H7 (cell line): ENCODE measurements around the gene FANCD2. TPM values are rescaled to one million over a fixed set of nuclear protein-coding genes. Genes with fewer than 3 reads are reported as not detected.
"Not testable (repeated sequence)": the region's sequence is repeated elsewhere in the genome, so short reads cannot be mapped to it uniquely, and the experiment has no call there.

Experiments used
- DNase-seq: peaks from one replicate; pipeline ENCODE4 v3.0.0; 2012
- H3K27me3 ChIP-seq: 2 replicates; pipeline ENCODE4 v1.6.0; 2011; ENCODE audit warnings: mild to moderate bottlenecking, low read length; ENCODE audit not compliant: control insufficient read depth, insufficient read depth
- H3K36me3 ChIP-seq: replicated peaks from 2 replicates; pipeline ENCODE4 v1.5.1; 2011; ENCODE audit warnings: low read length; ENCODE audit not compliant: control insufficient read depth, insufficient read depth
- H3K4me3 ChIP-seq: 2 replicates; pipeline ENCODE4 v1.5.1; 2011; ENCODE audit warnings: low read depth, mild to moderate bottlenecking, control low read depth, low read length, moderate library complexity; ENCODE audit not compliant: insufficient read depth
- total RNA-seq: library from RNA; depleted of rRNA; stranded (reverse); fragments of >200 nt; shearing (Covaris generic); gene quantifications from 2 replicates; pipeline ENCODE4 v1.2.3, GENCODE V29; 2014

Gene FANCD2
- total RNA-seq, 1 experiment from 2014 or later = 67.7 TPM

DNA sequence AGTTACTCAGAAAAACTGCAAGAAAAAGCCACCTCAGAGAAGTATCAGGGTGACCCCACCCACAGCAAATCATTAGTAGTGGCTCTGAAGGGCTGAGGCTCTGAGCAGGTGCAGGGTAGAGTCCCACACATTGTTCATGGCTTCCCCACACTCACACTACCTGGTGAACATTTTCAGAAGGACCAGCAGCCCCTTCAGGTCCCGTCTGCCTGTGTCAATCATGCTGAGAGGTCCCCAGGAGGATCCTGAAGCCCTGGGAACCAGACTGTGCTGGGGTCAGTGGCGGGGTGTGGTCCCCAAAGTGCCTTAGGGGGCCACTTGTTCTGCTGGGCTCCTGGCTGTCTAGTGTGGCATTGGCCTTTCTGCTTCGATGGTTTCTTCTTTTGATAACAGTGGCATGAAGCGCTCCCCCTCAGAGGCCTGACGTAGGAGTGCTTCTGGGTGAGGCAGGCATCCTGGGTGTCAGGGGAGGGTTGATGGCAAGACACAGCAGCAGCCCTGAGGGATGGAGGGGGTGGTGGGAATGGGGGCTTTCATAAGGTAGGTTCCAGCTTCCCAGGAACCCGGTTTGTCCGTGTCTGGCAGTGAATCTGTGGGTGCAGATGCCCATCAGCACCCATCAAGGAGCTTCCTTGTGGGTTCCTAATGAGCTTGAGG, 19.0 kb upstream of the FANCD2 start:
- no peak for DNase-seq
- H3K27me3 ChIP-seq = peaks cover 6% of the 10 kb centered on the region; the same call in 1 of the 2 replicates
- no peak overlapping the region for H3K4me3 ChIP-seq
- peaks cover 2% of the 10 kb centered on the region for H3K36me3 ChIP-seq

DNA sequence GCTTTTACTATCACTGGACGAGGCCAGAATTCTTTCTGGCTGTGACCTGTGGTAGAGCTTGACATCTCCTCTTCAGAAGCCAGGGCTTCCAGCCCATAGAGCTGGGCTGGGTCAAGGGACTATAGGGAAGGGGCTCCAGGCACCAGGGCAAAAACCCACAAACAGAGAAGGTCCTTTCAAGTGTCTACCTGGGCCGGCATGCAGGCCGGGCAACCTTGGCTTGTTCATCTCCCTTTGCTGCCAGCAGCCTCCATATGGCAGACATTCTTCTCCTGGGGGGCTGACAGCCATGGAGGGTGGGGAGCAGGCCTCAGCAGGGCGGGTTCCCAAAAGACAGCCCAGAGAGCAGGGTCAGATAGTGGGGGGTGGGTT, 18.0 kb upstream of the FANCD2 start:
- H3K4me3 ChIP-seq, H3K36me3 ChIP-seq, H3K27me3 ChIP-seq, DNase-seq: not testable (repeated sequence)

- peak overlapping the region; percentile 48 for H3K4me3 ChIP-seq
- peaks cover 6% of the 10 kb centered on the region; the same call in 1 of the 2 replicates for H3K27me3 ChIP-seq
- DNase-seq = peak; percentile 92
- H3K36me3 ChIP-seq = peaks cover under 1% of the 10 kb centered on the region; the same call in 1 of the 2 replicates
Observed at GRCh38 chr3:10008588-10009344, 17.5 kb upstream of the FANCD2 start.

GRCh38 chr3:10010421-10010877, 15.8 kb upstream of the FANCD2 start:
- peak overlapping the region; percentile 55 for H3K4me3 ChIP-seq
- no peaks in the 10 kb centered on the region for H3K36me3 ChIP-seq
- DNase-seq = no peak
- H3K27me3 ChIP-seq = peaks cover 6% of the 10 kb centered on the region; the same call in 1 of the 2 replicates

DNA sequence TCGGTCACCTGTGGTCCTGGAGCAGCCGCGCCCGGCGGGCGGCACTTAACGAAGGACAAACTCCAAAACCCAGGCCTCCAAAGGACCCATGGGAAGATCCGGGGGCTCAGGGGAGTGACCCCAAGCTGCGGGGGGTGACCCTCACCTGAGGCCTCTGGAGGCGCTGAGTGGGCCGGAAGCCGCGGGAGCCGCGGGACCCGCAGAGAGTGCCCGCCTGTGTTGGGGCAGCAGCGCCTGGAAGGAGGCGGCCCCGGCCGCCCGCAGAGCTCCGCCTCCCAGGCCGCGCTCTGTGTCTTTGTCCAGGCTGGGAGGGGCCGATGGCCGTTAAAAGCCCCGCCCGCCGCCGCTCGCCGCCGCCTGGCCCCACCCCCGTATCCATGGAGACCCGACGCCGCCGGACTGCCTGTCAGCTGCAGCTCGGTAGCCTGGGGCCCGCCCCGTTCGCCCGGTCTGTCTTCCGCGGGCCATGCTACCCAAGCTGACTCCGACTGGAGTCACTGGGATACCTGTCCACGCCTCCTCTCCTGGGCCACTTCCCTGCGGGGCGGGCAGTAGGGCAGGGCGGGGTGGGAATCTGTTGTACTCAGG, 15.3 kb upstream of the FANCD2 start:
- H3K36me3 ChIP-seq = no peaks in the 10 kb centered on the region
- H3K27me3 ChIP-seq = peaks cover 6% of the 10 kb centered on the region; the same call in 1 of the 2 replicates
- H3K4me3 ChIP-seq = peak overlapping the region; percentile 55
- DNase-seq = peak; percentile 98

DNA sequence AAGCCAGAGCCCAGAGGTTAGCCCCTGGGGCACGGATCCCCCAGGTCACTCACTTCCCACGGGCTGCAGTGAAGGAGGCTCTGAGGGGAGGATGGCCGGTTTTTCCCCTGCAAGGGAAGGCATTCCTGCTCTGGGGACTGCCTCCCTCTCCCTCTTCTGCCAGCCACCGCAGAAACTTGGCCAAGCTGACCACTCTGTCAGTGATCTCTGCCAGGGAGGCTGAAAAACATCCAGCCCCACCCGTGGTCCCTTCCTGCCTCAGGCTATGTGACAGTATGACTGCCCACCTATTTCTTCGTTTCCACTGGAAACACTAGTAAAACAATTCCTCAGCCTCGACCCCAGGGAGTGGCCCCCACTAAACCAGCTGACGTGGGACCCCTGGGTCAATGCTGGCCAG, 14.6 kb upstream of the FANCD2 start:
- Histone ChIP-seq H3K36me3 (no peaks in the 10 kb centered on the region), H3K4me3 (no peak overlapping the region), H3K27me3 (peaks cover 6% of the 10 kb centered on the region; the same call in 1 of the 2 replicates)
- DNase-seq = no peak

GRCh38 chr3:10012106-10012505, 14.1 kb upstream of the FANCD2 start:
- H3K4me3 ChIP-seq = no peak overlapping the region
- H3K36me3 ChIP-seq = no peaks in the 10 kb centered on the region

DNA sequence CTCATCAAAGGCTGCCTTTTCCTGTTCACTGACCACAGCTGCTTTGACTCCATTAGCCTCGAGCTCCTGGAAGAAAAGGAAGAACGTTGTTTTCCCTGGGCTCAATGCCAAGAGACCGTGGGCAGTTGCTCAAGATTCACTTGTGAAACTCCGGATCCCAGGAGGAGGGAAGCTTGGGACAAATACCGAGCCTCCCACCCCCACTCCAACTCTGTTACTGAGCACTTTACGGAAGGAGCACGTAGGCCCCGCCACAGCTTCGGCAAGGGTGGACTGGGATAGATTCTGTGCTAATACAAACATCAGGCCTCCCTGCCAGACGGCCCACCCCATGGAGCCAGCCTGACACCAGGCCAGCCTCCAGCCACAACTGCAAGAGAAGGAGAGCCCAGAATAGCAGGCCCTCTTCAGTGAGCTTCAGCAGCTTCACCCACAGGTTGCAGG, 10.8 kb upstream of the FANCD2 start:
- no peak for DNase-seq
- peaks cover 2% of the 10 kb centered on the region; the same call in 1 of the 2 replicates for H3K27me3 ChIP-seq
- no peak overlapping the region for H3K4me3 ChIP-seq
- H3K36me3 ChIP-seq = no peaks in the 10 kb centered on the region; the same call in none of the 2 replicates

More at GRCh38 chr3:10012106-10012505, 14.1 kb upstream of the FANCD2 start:
- H3K27me3 ChIP-seq = peaks cover 6% of the 10 kb centered on the region; the same call in 1 of the 2 replicates
- no peak for DNase-seq

- no peak for DNase-seq
- Histone ChIP-seq H3K4me3 (no peak overlapping the region), H3K27me3 (no peaks in the 10 kb centered on the region), H3K36me3 (peaks cover 5% of the 10 kb centered on the region)
Observed at GRCh38 chr3:10017636-10018292, 8.5 kb upstream of the FANCD2 start.

- H3K36me3 ChIP-seq, H3K27me3 ChIP-seq, DNase-seq, H3K4me3 ChIP-seq: not testable (repeated sequence)
Observed at GRCh38 chr3:10018806-10019205, 7.4 kb upstream of the FANCD2 start.

DNA sequence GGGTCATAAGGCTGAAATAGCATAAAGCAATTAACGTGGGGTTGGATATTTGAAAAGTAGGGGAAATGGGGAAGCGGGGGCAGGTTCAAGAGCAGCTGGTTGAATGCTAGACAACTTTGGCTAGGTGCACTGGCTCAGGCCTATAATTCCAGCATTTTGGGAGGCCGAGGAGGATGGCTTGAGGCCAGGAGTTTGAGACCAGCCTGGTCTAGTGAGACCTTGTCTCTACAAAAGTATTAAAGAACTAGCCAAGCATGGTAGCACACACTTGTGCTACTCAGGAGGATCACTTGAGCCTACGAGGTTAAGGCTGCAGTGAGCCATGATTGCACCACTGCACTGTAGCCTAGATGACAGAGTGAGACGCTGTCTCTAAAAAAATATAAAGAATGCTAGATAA, 6.9 kb upstream of the FANCD2 start:
- no peak overlapping the region for H3K4me3 ChIP-seq
- H3K27me3 ChIP-seq = no peaks in the 10 kb centered on the region
- H3K36me3 ChIP-seq = peaks cover 5% of the 10 kb centered on the region
- DNase-seq = no peak

- no peaks in the 10 kb centered on the region for H3K27me3 ChIP-seq
- H3K36me3 ChIP-seq = peaks cover 5% of the 10 kb centered on the region
- H3K4me3 ChIP-seq = no peak overlapping the region
- DNase-seq = no peak
Observed at GRCh38 chr3:10021856-10022775, 4.1 kb upstream of the FANCD2 start.

- DNase-seq = no peak
- no peaks in the 10 kb centered on the region for H3K27me3 ChIP-seq
- H3K36me3 ChIP-seq = peaks cover 7% of the 10 kb centered on the region
- no peak overlapping the region for H3K4me3 ChIP-seq
Observed at GRCh38 chr3:10023587-10024310, 2.5 kb upstream of the FANCD2 start.
